ENCODE results near the gene TMEM79.
A peak's percentile ranks its signal among the peaks of the same experiment; 100 is the strongest.

TMEM79 gene

GRCh38 chr1:156276532-156276931 is 7.6 kb upstream of the TMEM79 start:
- no peak for TF ChIP-seq CTCF (IDR thresholded peaks at IDR 0.05; ENCODE audit: insufficient read depth, low read length, poor library complexity, severe bottlenecking)
- Histone ChIP-seq H3K27me3 (replicated peaks; ENCODE audit: control insufficient read depth, insufficient read depth, low read length) (no peaks in the 10 kb centered on the region), H3K36me3 (ENCODE audit: control insufficient read depth, insufficient read depth, low read length) (peaks cover 30% of the 10 kb centered on the region), H3K4me3 (replicated peaks; ENCODE audit: low read depth, low read length) (no peak overlapping the region)
- DNase-seq (ENCODE audit: extremely low read depth, insufficient read length), result no peak

GRCh38 chr1:156276966-156277381 is 7.2 kb upstream of the TMEM79 start:
- peaks cover 29% of the 10 kb centered on the region for H3K36me3 ChIP-seq (ENCODE audit: control insufficient read depth, insufficient read depth, low read length)
- DNase-seq (ENCODE audit: extremely low read depth, insufficient read length), result no peak

GRCh38 chr1:156279837-156280236 is 4.3 kb upstream of the TMEM79 start:
- Histone ChIP-seq H3K4me3 (replicated peaks; ENCODE audit: low read depth, low read length) (no peak overlapping the region), H3K36me3 (ENCODE audit: control insufficient read depth, insufficient read depth, low read length) (peaks cover 16% of the 10 kb centered on the region), H3K27me3 (replicated peaks; ENCODE audit: control insufficient read depth, insufficient read depth, low read length) (no peaks in the 10 kb centered on the region)
- DNase-seq (ENCODE audit: extremely low read depth, insufficient read length), result no peak
- no peak for TF ChIP-seq CTCF (IDR thresholded peaks at IDR 0.05; ENCODE audit: insufficient read depth, low read length, poor library complexity, severe bottlenecking)

More at GRCh38 chr1:156276966-156277381, 7.2 kb upstream of the TMEM79 start:
- TF ChIP-seq CTCF (IDR thresholded peaks at IDR 0.05; ENCODE audit: insufficient read depth, low read length, poor library complexity, severe bottlenecking), result no peak
- Histone ChIP-seq H3K4me3 (replicated peaks; ENCODE audit: low read depth, low read length) (no peak overlapping the region), H3K27me3 (replicated peaks; ENCODE audit: control insufficient read depth, insufficient read depth, low read length) (no peaks in the 10 kb centered on the region)

GRCh38 chr1:156281281-156281680 is 2.8 kb upstream of the TMEM79 start:
- TF ChIP-seq CTCF (IDR thresholded peaks at IDR 0.05; ENCODE audit: insufficient read depth, low read length, poor library complexity, severe bottlenecking), result peak; percentile 35
- peak; percentile 56 for DNase-seq (ENCODE audit: extremely low read depth, insufficient read length)
- H3K36me3 ChIP-seq (ENCODE audit: control insufficient read depth, insufficient read depth, low read length), result peaks cover 22% of the 10 kb centered on the region
- H3K27me3 ChIP-seq (replicated peaks; ENCODE audit: control insufficient read depth, insufficient read depth, low read length), result no peaks in the 10 kb centered on the region
- H3K4me3 ChIP-seq (replicated peaks; ENCODE audit: low read depth, low read length), result peak overlapping the region; percentile 82

GRCh38 chr1:156281693-156282478 is 2.2 kb upstream of the TMEM79 start:
- peak overlapping the region; percentile 82 for H3K4me3 ChIP-seq (replicated peaks; ENCODE audit: low read depth, low read length)
- H3K36me3 ChIP-seq (ENCODE audit: control insufficient read depth, insufficient read depth, low read length), result peaks cover 19% of the 10 kb centered on the region
- no peak for TF ChIP-seq CTCF (IDR thresholded peaks at IDR 0.05; ENCODE audit: insufficient read depth, low read length, poor library complexity, severe bottlenecking)
- peak; percentile 33 for DNase-seq (ENCODE audit: extremely low read depth, insufficient read length)
- no peaks in the 10 kb centered on the region for H3K27me3 ChIP-seq (replicated peaks; ENCODE audit: control insufficient read depth, insufficient read depth, low read length)

Measured in GM06990 (cell line).